GM21423 (cell line): ENCODE data around the gene GRHPR.
"Not testable (repeated sequence)": the region's sequence is repeated elsewhere in the genome, so short reads cannot be mapped to it uniquely, and the experiment has no call there.

Source experiments
- ATAC-seq: cut with Tn5 transposase; IDR thresholded peaks from one replicate; pipeline ENCODE4 v1.9.1; 2021; ENCODE audit warnings: mild to moderate bottlenecking, moderate library complexity; ENCODE audit not compliant: unreplicated experiment

The GRHPR gene

GRCh38 chr9:37474438-37474837, 51.9 kb downstream of the GRHPR start:
- ATAC-seq = no peak

- no peak for ATAC-seq
Measured at GRCh38 chr9:37476930-37477329, 54.4 kb downstream of the GRHPR start.

DNA sequence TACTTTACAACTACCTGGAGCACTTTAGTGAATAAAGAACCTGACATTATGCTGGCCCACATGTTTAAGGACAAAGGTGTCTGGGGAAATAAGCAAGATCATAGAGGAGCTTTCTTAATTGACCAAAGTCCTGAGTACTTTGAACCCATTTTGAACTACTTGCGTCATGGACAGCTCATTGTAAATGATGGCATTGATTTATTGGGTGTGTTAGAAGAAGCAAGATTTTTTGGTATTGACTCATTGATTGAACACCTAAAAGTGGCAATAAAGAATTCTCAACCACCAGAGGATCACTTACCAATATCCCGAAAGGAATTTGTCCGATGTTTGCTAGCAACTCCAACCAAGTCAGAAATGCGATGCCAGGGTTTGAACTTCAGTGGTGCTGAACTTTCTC, 54.9 kb downstream of the GRHPR start:
- ATAC-seq = not testable (repeated sequence)

GRCh38 chr9:37477987-37478619, 55.6 kb downstream of the GRHPR start:
- ATAC-seq = not testable (repeated sequence)

- ATAC-seq = no peak
Measured at GRCh38 chr9:37480759-37481158, 58.3 kb downstream of the GRHPR start.

DNA sequence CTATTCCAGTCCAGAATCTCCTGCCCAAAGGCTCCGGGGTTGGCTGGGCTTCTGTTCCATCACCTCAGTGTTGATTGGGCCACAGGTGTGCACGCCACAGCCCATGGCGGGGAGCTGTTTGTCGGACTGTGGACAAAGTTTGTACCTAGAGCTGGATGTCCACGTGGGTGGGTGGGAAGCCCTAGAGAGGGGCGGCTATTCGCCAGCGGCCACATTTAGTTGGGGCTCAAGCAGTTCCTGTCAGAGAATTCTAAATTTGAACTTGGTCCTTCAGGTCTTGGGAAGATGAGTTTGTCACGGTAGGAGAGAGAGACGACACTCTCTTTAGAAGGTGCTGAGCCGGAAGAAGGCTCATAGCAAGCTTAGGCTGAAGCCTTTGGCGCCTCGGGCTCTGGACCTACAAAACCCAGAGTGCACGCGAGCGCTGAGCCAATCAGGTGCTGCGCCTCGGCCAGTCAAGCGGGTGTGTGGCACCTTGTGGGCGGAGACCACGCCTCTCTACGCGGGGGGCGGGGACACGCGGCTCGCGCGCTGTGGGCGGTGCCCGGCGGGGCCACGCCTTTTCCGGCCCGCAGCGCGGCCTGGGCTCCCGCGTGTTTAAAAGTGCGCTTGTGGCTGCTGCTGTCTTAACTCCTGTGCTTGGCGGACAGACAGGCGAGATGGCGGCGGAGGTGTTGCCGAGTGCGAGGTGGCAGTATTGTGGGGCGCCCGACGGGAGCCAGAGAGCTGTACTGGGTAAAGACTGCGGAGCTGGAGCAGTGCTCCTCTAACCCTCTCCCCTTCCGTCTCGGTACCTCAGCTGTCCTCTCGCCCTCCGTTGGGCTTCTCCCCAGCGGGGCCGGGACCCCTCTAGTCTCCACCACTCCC, 63.1 kb downstream of the GRHPR start, which contains the start of gene POLR1E:
TSS of gene POLR1E (plus strand) at position 560 of the 867 bp plus-strand sequence. CDS start at position 660, 100 bp downstream.
- ATAC-seq = peak; percentile 97

- no peak for ATAC-seq
Measured at GRCh38 chr9:37486256-37486615, 63.7 kb downstream of the GRHPR start.
